Body of pancreas (tissue), 4 donors: Measurements from ENCODE around the gene ACTN4. TPM values are rescaled to one million over a fixed set of nuclear protein-coding genes. Genes with fewer than 3 reads are reported as not detected.

ENCODE experiments used
- ATAC-seq: fragments of 150-250 bp; one replicate; pipeline ENCODE4 v1.9.1; 2016
- DNase-seq, 4 donors: peaks; one replicate each; pipeline ENCODE4 v3.0.0-alpha.2; 2019
- H3K27ac ChIP-seq, 4 donors: fragments of 200-600 bp; sonication (generic); 1 replicate in 3 of 4; 2 replicates in 1 of 4; pipeline versions ENCODE4 v1.5.1 to v1.6.1; 2016 to 2019; ENCODE audit warnings: mild to moderate bottlenecking in 1 of 4, mixed read lengths in 1 of 4, moderate library complexity in 1 of 4
- H3K27me3 ChIP-seq, 2 donors: fragments of 200-600 bp; sonication (generic); one replicate each; pipeline ENCODE4 v1.6.0; 2016; ENCODE audit warnings: mild to moderate bottlenecking in 1 of 2
- H3K36me3 ChIP-seq, 2 donors: fragments of 200-600 bp; sonication (generic); replicated peaks in 1 of 2; 2 replicates each; pipeline ENCODE4 v1.5.1; 2016; ENCODE audit warnings: low read depth in 2 of 2; ENCODE audit not compliant: insufficient read depth in 1 of 2
- H3K4me1 ChIP-seq: fragments of 200-600 bp; sonication (generic); one replicate; pipeline ENCODE4 v1.6.0; 2016
- H3K4me3 ChIP-seq, 2 donors: fragments of 200-600 bp; sonication (generic); 1 replicate in 1 of 2; 2 replicates in 1 of 2; pipeline ENCODE4 v1.5.1; 2016 to 2019
- H3K9me3 ChIP-seq, 3 donors: fragments of 200-600 bp; sonication (generic); 1 replicate in 2 of 3; 2 replicates in 1 of 3; pipeline ENCODE4 v1.5.1; 2016
- POLR2A ChIP-seq, 3 donors: fragments of 450-650 bp; IDR thresholded peaks; one replicate each; pipeline ENCODE4 v1.6.1; 2016; ENCODE audit warnings: antibody characterized with exemption in 3 of 3, mild to moderate bottlenecking in 2 of 3
- WGBS, 2 donors: methylation state at CpG; one replicate each; pipeline ENCODE4 v1.1.5; 2017; 5-methylcytosine and 5-hydroxymethylcytosine counted together
- intact Hi-C: fragments of 100-400 bp; cut with DNase I; formaldehyde crosslinking; loops from one replicate; pipeline ENCODE4 v1.15.1; 2023
- total RNA-seq, 2 donors: library from RNA; depleted of rRNA; stranded (reverse); fragments of >200 nt; gene quantifications; one replicate each; pipeline ENCODE4 v1.1.0, GENCODE V29; 2016
- TF ChIP-seq, protein P1 (sequence below), 7 experiments: fragments of 450-650 bp in 4 of 7; fragments of 200-600 bp in 3 of 7; sonication (generic) in 3 of 7; IDR thresholded peaks; one replicate each; pipeline ENCODE4 v1.5.1; 2016 to 2019; ENCODE audit warnings: antibody characterized with exemption in 7 of 7

The ACTN4 gene
- total RNA-seq, 2 donors from 2014 or later = 143 to 148 TPM

DNA sequence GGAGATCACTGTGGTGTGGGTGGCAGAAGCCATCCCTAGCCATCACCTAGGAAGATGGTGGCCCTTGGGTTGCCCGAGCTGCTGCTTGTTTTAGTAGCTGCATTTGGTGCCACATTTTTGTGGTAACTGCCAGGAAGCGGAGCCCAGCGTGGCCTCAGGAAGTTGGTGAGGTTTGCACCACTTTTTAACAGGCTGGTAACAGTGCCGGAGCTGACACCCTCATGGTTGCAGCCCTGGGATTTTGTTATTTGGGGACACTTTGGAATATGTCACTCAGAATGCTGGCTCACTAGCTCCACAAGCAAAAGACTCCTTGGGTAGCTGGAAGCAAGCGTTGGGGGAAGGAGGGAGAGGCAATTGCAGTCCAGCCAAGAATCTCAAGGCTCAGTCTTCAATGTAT lies 22.1 kb downstream of the ACTN4 start:
- Histone ChIP-seq H3K27ac (peak overlapping the region; percentile 34 to 98 (median 94)), H3K4me3 (no peak overlapping the region), H3K4me1 (peaks cover 94% of the 10 kb centered on the region), H3K9me3 (no peaks in the 10 kb centered on the region), H3K27me3 (no peaks in the 10 kb centered on the region), H3K36me3 (no peaks in the 10 kb centered on the region)
- 70 to 77% methylated on average over 1 to 5 of the region's 5 CpGs for WGBS, 2 donors
- no peak for TF ChIP-seq POLR2A (IDR thresholded peaks at IDR 0.05)
- TF ChIP-seq, protein P1, sequence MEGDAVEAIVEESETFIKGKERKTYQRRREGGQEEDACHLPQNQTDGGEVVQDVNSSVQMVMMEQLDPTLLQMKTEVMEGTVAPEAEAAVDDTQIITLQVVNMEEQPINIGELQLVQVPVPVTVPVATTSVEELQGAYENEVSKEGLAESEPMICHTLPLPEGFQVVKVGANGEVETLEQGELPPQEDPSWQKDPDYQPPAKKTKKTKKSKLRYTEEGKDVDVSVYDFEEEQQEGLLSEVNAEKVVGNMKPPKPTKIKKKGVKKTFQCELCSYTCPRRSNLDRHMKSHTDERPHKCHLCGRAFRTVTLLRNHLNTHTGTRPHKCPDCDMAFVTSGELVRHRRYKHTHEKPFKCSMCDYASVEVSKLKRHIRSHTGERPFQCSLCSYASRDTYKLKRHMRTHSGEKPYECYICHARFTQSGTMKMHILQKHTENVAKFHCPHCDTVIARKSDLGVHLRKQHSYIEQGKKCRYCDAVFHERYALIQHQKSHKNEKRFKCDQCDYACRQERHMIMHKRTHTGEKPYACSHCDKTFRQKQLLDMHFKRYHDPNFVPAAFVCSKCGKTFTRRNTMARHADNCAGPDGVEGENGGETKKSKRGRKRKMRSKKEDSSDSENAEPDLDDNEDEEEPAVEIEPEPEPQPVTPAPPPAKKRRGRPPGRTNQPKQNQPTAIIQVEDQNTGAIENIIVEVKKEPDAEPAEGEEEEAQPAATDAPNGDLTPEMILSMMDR (IDR thresholded peaks at IDR 0.05) = no peak
- DNase-seq (no peak), ATAC-seq (no peak)
- intact Hi-C loops = no loop called here

DNA sequence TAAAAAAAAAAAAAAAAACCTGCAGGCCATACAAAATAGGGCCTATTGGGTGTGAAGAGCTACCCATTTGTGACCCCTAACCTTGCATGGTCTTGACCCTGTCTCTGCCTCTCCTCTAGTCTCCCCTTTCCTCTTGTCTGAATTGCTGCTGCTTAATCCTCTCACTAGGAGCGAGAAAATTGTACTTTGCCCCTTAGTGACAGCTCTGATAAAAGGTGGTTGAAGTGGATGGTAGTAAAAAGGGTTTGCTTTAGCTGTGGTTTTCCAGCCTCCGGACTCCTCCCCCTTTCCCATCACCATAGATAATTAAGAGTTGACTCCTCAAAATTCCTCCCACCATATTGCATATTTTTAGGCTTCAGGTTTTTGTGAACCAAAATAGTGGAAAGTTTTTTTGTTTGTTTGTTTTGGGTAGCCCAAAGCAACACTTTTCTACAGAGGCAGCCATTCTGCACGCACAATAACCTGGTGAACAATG lies 23.5 kb downstream of the ACTN4 start:
- WGBS, 2 donors = 8 to 19% methylated on average over 3 of the region's 3 CpGs
- intact Hi-C loops = no loop called here
- peak; percentile 41 for ATAC-seq
- no peaks in the 10 kb centered on the region for H3K9me3 ChIP-seq
- peaks cover 94% of the 10 kb centered on the region for H3K4me1 ChIP-seq
- H3K27ac ChIP-seq = peak overlapping the region; percentile 46 to 98 (median 94)
- H3K27me3 ChIP-seq = no peaks in the 10 kb centered on the region
- DNase-seq = no peak
- no peak overlapping the region for H3K4me3 ChIP-seq
- TF ChIP-seq, protein P1 (IDR thresholded peaks at IDR 0.05) = no peak
- TF ChIP-seq POLR2A (IDR thresholded peaks at IDR 0.05) = peak in 2 of 3 donors; percentile 17 to 22
- no peaks in the 10 kb centered on the region for H3K36me3 ChIP-seq

DNA sequence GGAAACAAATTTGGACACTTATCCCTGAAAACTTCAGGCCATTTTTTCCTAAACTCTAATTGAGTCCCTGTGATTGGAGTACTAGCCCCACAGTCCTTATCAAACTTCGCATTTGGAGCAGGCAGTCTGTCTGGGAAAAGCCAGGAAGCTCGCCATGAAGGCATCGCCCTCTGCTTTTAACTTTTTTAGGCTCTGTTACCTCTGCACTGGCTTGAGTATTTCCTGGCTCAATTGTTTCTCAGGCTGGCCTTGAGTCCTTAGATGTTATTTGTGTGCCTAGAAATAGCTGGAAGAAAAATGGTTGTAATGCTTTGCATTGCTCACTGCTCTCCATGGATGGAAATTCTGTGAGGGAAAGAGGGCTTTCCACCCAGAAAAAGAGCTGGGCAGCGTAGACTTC lies 24.2 kb downstream of the ACTN4 start:
- 36 to 40% methylated on average over 4 of the region's 4 CpGs for WGBS, 2 donors
- TF ChIP-seq POLR2A (IDR thresholded peaks at IDR 0.05) = no peak
- TF ChIP-seq, protein P1 (IDR thresholded peaks at IDR 0.05) = no peak
- ATAC-seq (no peak), DNase-seq (no peak)
- intact Hi-C loops = no loop called here
- Histone ChIP-seq H3K4me3 (no peak overlapping the region), H3K9me3 (no peaks in the 10 kb centered on the region), H3K4me1 (peaks cover 94% of the 10 kb centered on the region), H3K27me3 (no peaks in the 10 kb centered on the region), H3K27ac (peak overlapping the region; percentile 46 to 98 (median 94)), H3K36me3 (no peaks in the 10 kb centered on the region)

DNA sequence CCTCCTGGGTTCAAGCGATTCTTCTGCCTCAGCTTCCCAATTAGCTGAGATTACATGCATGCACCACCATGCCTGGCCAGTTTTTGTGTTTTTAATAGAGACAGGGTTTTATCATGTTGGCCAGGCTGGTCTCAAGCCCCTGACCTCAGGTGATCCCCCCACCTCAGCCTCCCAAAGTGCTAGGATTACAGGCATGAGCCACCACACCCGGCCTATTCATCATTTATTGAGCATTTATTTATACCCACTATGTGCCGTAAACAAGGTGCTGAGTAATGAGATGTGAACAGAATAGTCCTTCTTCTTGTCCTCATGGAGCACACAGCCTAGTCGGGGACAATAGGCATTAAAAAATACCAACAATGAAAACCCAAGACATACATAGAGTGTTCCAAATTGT lies 25.6 kb downstream of the ACTN4 start:
- H3K9me3 ChIP-seq = no peaks in the 10 kb centered on the region
- DNase-seq = no peak
- peak overlapping the region in 3 of 4 donors; percentile 92 to 98 (median 95) for H3K27ac ChIP-seq
- H3K4me3 ChIP-seq = no peak overlapping the region
- H3K4me1 ChIP-seq = peaks cover 94% of the 10 kb centered on the region
- intact Hi-C loops = no loop called here
- H3K36me3 ChIP-seq = no peaks in the 10 kb centered on the region
- no peak for ATAC-seq
- H3K27me3 ChIP-seq = no peaks in the 10 kb centered on the region
- no peak for TF ChIP-seq POLR2A (IDR thresholded peaks at IDR 0.05)
- TF ChIP-seq, protein P1 (IDR thresholded peaks at IDR 0.05) = no peak
- 90 to 97% methylated on average over 4 of the region's 4 CpGs for WGBS, 2 donors
